Measurements from ENCODE around the gene SGCA.

Gene SGCA

DNA sequence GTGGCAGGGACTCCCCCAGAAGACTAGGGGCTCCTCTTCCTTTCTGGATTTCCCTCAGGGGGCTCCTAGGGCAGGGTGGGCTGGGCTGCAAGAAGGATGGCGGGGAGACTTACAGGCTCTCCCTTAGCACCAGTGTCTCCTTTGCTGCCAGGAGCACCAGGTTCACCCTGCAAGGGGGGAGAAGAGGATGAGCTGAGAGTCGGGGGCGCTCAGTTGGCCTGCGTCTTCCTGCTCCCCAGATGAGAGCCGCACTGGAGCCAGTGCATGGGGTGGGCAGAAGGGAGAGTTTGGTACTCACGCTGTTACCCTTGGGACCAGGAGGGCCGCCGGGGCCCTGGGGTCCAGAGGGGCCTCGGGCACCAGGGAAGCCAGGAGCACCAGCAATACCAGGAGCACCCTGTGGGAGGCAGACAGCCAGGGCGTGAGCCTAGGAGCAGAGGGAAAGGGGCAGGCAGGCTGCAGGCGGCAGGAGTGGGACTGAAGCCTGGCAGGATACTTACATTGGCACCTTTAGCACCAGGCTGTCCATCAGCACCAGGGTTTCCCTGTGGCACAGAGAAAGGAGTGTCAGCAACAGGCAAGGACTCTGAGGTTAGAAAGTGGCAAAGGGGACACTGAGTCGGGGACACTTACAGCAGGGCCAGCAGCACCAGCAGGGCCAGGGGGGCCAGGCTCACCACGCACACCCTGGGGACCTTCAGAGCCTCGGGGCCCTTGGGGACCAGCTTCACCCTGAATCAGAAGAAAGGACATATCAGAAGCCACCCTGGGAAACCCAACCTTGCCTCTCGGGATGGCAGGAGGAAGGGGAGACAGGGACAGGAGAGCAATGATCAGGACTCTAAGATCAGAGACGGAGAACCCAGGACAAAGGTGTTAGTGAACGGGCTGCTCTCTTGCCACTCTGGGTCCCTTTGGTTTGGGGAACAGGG, 29.4 kb downstream of the SGCA start:
- H3K27me3 ChIP-seq (ENCODE audit: control insufficient read depth in 1 of 2, insufficient read depth in 2 of 2, low read length in 2 of 2): no peaks in the 10 kb centered on the region
- H3K4me1 ChIP-seq (ENCODE audit: control insufficient read depth in 1 of 2, insufficient read depth in 2 of 2, low read length in 2 of 2): peaks cover 0 to 4% of the 10 kb centered on the region in 2 donors
- no peak overlapping the region for H3K4me3 ChIP-seq (ENCODE audit: low read depth in 1 of 2, low read length in 2 of 2)
- H3K9ac ChIP-seq (ENCODE audit: low read depth in 1 of 2, low read length in 2 of 2): no peak overlapping the region
- peaks cover 3 to 9% of the 10 kb centered on the region in 2 donors for H3K36me3 ChIP-seq (ENCODE audit: control insufficient read depth in 1 of 2, insufficient read depth in 2 of 2, low read length in 2 of 2)
- H3K27ac ChIP-seq (ENCODE audit: low read depth, low read length): no peak overlapping the region
- H3K9me3 ChIP-seq (ENCODE audit: control insufficient read depth in 1 of 2, low read length in 2 of 2): no peaks in the 10 kb centered on the region

DNA sequence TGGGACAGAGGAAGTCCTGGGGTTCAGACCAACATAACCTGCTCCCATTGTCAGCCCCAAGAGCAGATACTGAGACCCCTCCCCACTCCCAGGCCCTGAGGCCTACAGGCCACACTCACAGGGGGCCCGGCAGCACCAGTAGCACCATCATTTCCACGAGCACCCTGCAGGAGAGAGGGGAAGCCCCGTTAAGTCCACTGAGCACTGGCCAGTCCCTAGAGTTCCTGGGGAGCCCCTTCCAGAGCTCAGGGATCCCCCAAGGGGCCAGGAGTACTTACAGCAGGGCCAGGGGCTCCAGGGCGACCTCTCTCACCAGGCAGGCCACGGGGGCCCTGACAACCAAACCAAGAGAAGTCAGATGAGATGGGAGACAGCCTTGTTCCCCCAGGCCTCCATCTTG, 30.2 kb downstream of the SGCA start:
- peaks cover 3 to 9% of the 10 kb centered on the region in 2 donors for H3K36me3 ChIP-seq (ENCODE audit: control insufficient read depth in 1 of 2, insufficient read depth in 2 of 2, low read length in 2 of 2)

DNA sequence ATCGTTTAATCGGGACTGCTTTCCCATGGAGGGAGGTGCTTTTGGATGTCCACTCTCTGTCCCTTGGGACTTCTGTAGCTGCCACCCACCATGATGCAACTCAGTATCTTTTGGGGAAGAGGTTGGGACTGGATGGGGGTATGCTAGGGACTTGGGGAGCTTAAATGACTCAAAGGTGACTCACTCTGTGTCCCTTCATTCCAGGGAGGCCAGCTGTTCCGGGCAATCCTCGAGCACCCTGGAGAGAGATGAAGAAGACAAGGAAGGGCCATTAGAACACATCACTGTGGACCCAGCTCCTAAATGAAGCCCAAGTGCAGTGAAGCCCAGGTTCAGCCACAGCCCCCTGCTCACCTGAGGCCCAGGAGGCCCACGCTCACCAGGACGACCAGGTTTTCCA, 31.0 kb downstream of the SGCA start:
- H3K27ac ChIP-seq (ENCODE audit: low read depth, low read length): no peak overlapping the region
- peaks cover 0 to 10% of the 10 kb centered on the region in 2 donors for H3K4me1 ChIP-seq (ENCODE audit: control insufficient read depth in 1 of 2, insufficient read depth in 2 of 2, low read length in 2 of 2)
- H3K4me3 ChIP-seq (ENCODE audit: low read depth in 1 of 2, low read length in 2 of 2): no peak overlapping the region
- H3K36me3 ChIP-seq (ENCODE audit: control insufficient read depth in 1 of 2, insufficient read depth in 2 of 2, low read length in 2 of 2): peaks cover 3 to 6% of the 10 kb centered on the region in 2 donors
- no peaks in the 10 kb centered on the region for H3K9me3 ChIP-seq (ENCODE audit: control insufficient read depth in 1 of 2, low read length in 2 of 2)
- H3K27me3 ChIP-seq (ENCODE audit: control insufficient read depth in 1 of 2, insufficient read depth in 2 of 2, low read length in 2 of 2): peaks cover 10% of the 10 kb centered on the region in 2 donors
- no peak overlapping the region for H3K9ac ChIP-seq (ENCODE audit: low read depth in 1 of 2, low read length in 2 of 2)

More for the DNA sequence above, 30.2 kb downstream of the SGCA start:
- Histone ChIP-seq H3K4me3 (ENCODE audit: low read depth in 1 of 2, low read length in 2 of 2) (no peak overlapping the region), H3K9me3 (ENCODE audit: control insufficient read depth in 1 of 2, low read length in 2 of 2) (no peaks in the 10 kb centered on the region), H3K9ac (ENCODE audit: low read depth in 1 of 2, low read length in 2 of 2) (no peak overlapping the region), H3K4me1 (ENCODE audit: control insufficient read depth in 1 of 2, insufficient read depth in 2 of 2, low read length in 2 of 2) (peaks cover 0 to 8% of the 10 kb centered on the region in 2 donors), H3K27ac (ENCODE audit: low read depth, low read length) (no peak overlapping the region), H3K27me3 (ENCODE audit: control insufficient read depth in 1 of 2, insufficient read depth in 2 of 2, low read length in 2 of 2) (peaks cover 2 to 3% of the 10 kb centered on the region in 2 donors)

DNA sequence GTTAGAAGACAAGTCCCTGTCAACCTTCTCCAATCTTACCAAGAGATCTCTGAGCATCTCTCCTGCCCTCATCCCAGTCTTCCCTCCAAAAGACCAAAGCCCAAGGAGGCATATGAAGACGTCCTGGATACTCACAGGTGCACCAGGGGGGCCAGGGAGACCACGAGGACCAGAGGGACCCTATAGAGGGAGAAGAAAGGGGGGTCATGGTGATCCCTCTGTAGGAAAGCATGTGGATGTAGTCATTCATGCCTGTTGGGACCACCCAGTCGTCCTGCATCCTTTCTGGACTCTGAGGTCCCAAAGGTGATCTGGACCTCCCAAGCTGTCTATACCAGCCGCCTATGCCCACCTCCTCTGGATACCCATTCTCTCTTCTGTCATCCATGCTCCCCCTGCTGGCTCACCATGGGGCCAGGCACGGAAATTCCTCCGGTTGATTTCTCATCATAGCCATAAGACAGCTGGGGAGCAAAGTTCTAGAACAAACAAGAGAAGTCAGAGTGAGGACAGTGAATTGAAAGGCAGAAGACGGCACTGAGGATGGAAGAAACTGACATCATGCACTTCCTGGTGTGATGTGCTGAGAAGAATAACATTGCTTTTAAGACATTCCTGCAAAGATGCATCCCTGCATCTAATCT, 32.3 kb downstream of the SGCA start:
- peaks cover 15 to 21% of the 10 kb centered on the region in 2 donors for H3K27me3 ChIP-seq (ENCODE audit: control insufficient read depth in 1 of 2, insufficient read depth in 2 of 2, low read length in 2 of 2)
- no peaks in the 10 kb centered on the region for H3K9me3 ChIP-seq (ENCODE audit: control insufficient read depth in 1 of 2, low read length in 2 of 2)
- no peak overlapping the region for H3K27ac ChIP-seq (ENCODE audit: low read depth, low read length)
- H3K4me3 ChIP-seq (ENCODE audit: low read depth in 1 of 2, low read length in 2 of 2): no peak overlapping the region
- no peak overlapping the region for H3K9ac ChIP-seq (ENCODE audit: low read depth in 1 of 2, low read length in 2 of 2)
- H3K36me3 ChIP-seq (ENCODE audit: control insufficient read depth in 1 of 2, insufficient read depth in 2 of 2, low read length in 2 of 2): peaks cover 0 to 3% of the 10 kb centered on the region in 2 donors
- H3K4me1 ChIP-seq (ENCODE audit: control insufficient read depth in 1 of 2, insufficient read depth in 2 of 2, low read length in 2 of 2): peaks cover 0 to 10% of the 10 kb centered on the region in 2 donors

DNA sequence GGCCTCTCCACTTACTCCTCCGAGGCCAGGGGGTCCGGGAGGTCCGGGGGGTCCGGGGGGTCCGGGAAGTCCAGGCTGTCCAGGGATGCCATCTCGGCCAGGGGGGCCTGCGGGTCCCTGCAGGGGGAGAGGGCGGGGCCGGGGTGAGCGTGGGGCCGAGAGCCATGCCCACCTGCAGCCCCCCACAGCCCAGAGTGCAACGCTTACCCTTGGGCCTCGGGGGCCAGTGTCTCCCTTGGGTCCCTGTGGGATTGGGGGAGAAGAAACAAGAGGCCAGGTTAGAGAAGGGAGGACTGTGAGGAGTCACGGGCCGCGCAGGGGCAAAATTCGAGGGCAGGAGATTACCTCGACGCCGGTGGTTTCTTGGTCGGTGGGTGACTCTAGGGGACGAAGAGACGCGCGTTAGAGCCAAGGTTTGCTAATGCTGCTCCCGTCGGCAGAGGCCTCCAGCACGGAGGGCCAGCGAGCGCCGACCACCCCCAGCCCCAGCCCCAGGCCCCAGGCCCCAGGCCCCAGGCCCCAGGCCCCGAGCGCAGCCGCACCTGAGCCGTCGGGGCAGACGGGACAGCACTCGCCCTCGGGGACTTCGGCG, 33.5 kb downstream of the SGCA start:
- H3K9me3 ChIP-seq (ENCODE audit: control insufficient read depth in 1 of 2, low read length in 2 of 2): no peaks in the 10 kb centered on the region
- H3K36me3 ChIP-seq (ENCODE audit: control insufficient read depth in 1 of 2, insufficient read depth in 2 of 2, low read length in 2 of 2): peaks cover 0 to 3% of the 10 kb centered on the region in 2 donors
- H3K27me3 ChIP-seq (ENCODE audit: control insufficient read depth in 1 of 2, insufficient read depth in 2 of 2, low read length in 2 of 2): peaks cover 20 to 21% of the 10 kb centered on the region in 2 donors
- peak overlapping the region in 1 of 2 donors; percentile 43 for H3K9ac ChIP-seq (ENCODE audit: low read depth in 1 of 2, low read length in 2 of 2)
- peak overlapping the region; percentile 61 to 67 for H3K4me3 ChIP-seq (ENCODE audit: low read depth in 1 of 2, low read length in 2 of 2)
- peaks cover 0 to 10% of the 10 kb centered on the region in 2 donors for H3K4me1 ChIP-seq (ENCODE audit: control insufficient read depth in 1 of 2, insufficient read depth in 2 of 2, low read length in 2 of 2)
- H3K27ac ChIP-seq (ENCODE audit: low read depth, low read length): peak overlapping the region; percentile 20

- H3K9me3 ChIP-seq (ENCODE audit: control insufficient read depth in 1 of 2, low read length in 2 of 2): no peaks in the 10 kb centered on the region
- H3K27me3 ChIP-seq (ENCODE audit: control insufficient read depth in 1 of 2, insufficient read depth in 2 of 2, low read length in 2 of 2): peaks cover 20 to 21% of the 10 kb centered on the region in 2 donors
- peak overlapping the region; percentile 61 to 67 for H3K4me3 ChIP-seq (ENCODE audit: low read depth in 1 of 2, low read length in 2 of 2)
- peaks cover 0 to 10% of the 10 kb centered on the region in 2 donors for H3K4me1 ChIP-seq (ENCODE audit: control insufficient read depth in 1 of 2, insufficient read depth in 2 of 2, low read length in 2 of 2)
- H3K9ac ChIP-seq (ENCODE audit: low read depth in 1 of 2, low read length in 2 of 2): peak overlapping the region in 1 of 2 donors; percentile 43
- H3K27ac ChIP-seq (ENCODE audit: low read depth, low read length): no peak overlapping the region
- peaks cover 0 to 3% of the 10 kb centered on the region in 2 donors for H3K36me3 ChIP-seq (ENCODE audit: control insufficient read depth in 1 of 2, insufficient read depth in 2 of 2, low read length in 2 of 2)
Measured at GRCh38 chr17:50199803-50200456, 34.1 kb downstream of the SGCA start.

DNA sequence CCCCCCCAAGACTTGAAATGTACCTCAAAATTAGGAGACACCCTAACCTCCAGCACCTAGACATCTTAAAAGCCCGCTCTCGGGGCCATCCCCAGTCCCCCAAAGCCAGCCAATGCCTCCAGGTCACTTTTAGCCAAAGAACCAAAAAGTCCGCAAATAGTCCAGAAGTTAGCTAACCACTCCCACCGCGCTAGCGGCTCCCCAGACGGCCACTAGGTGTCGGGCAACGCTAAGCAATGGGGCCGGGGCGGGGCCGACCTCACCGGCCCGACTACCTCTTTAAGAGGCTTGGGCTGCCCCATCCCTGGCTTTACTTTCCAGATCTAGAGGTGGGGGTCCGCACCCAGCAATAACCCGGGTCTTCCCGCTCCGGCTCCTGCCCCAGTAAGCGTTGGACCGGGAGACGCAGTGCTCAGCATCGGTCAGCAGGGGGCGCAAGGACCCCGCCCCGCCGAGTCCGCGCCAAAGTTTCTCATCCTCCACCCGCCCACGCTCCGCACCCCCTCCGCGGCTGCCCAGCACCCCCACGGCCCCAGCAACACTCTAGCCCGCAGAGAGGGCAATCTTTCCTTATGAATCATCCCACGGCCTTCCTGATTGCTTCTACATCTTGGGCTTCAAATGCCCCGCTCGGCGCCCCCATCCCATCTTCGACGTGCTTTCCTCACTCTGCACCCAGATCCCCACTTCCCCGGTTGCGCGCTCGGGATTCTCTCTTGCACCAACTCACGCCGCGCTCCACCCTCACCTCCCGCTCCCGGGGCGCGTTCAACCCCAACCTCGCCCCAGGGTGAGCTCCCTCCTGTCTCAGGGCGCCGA, 34.9 kb downstream of the SGCA start:
- peak overlapping the region; percentile 81 for H3K27ac ChIP-seq (ENCODE audit: low read depth, low read length)
- H3K9me3 ChIP-seq (ENCODE audit: control insufficient read depth in 1 of 2, low read length in 2 of 2): no peaks in the 10 kb centered on the region
- H3K36me3 ChIP-seq (ENCODE audit: control insufficient read depth in 1 of 2, insufficient read depth in 2 of 2, low read length in 2 of 2): no peaks in the 10 kb centered on the region
- H3K9ac ChIP-seq (ENCODE audit: low read depth in 1 of 2, low read length in 2 of 2): peak overlapping the region; percentile 54 to 61
- H3K4me1 ChIP-seq (ENCODE audit: control insufficient read depth in 1 of 2, insufficient read depth in 2 of 2, low read length in 2 of 2): peaks cover 3 to 10% of the 10 kb centered on the region in 2 donors
- H3K27me3 ChIP-seq (ENCODE audit: control insufficient read depth in 1 of 2, insufficient read depth in 2 of 2, low read length in 2 of 2): peaks cover 20 to 21% of the 10 kb centered on the region in 2 donors
- peak overlapping the region; percentile 61 to 67 for H3K4me3 ChIP-seq (ENCODE audit: low read depth in 1 of 2, low read length in 2 of 2)

GRCh38 chr17:50201276-50201854, 35.6 kb downstream of the SGCA start, which contains the start of gene COL1A1:
Gene COL1A1, minus strand, starts transcription at chr17:50201631. Its CDS starts 118 bp downstream, at chr17:50201513.
- Histone ChIP-seq H3K4me1 (ENCODE audit: control insufficient read depth in 1 of 2, insufficient read depth in 2 of 2, low read length in 2 of 2) (peaks cover 7 to 10% of the 10 kb centered on the region in 2 donors), H3K9me3 (ENCODE audit: control insufficient read depth in 1 of 2, low read length in 2 of 2) (no peaks in the 10 kb centered on the region), H3K9ac (ENCODE audit: low read depth in 1 of 2, low read length in 2 of 2) (peak within 1 kb of the TSS; percentile 54 to 61), H3K27ac (ENCODE audit: low read depth, low read length) (peak within 1 kb of the TSS; percentile 81), H3K36me3 (ENCODE audit: control insufficient read depth in 1 of 2, insufficient read depth in 2 of 2, low read length in 2 of 2) (no peaks in the 10 kb centered on the region), H3K4me3 (ENCODE audit: low read depth in 1 of 2, low read length in 2 of 2) (peak within 1 kb of the TSS; percentile 61 to 67), H3K27me3 (ENCODE audit: control insufficient read depth in 1 of 2, insufficient read depth in 2 of 2, low read length in 2 of 2) (peaks cover 21 to 24% of the 10 kb centered on the region in 2 donors)

DNA sequence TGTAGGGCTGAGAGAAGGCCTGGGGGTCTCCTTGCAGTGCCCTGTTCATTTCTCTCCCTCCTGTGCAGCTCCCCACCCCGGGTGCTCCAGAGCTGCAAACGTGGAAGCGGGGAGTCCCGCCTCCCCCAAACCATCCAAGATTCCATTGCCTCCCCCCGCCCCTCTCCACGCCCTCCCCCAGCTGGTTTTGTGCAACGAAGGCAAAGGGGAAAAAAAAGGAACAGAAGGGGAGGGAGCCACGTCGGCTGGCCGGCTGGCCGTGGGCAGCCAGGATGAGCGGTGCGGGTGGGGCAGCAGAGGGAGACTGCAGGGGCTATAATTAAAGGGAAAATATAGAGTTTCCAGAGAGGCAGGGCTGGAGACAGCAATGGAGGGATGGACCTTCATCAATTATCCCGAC, 37.3 kb downstream of the SGCA start:
- Histone ChIP-seq H3K9me3 (ENCODE audit: control insufficient read depth in 1 of 2, low read length in 2 of 2) (no peaks in the 10 kb centered on the region), H3K4me1 (ENCODE audit: control insufficient read depth in 1 of 2, insufficient read depth in 2 of 2, low read length in 2 of 2) (peaks cover 7 to 10% of the 10 kb centered on the region in 2 donors), H3K27ac (ENCODE audit: low read depth, low read length) (no peak overlapping the region), H3K4me3 (ENCODE audit: low read depth in 1 of 2, low read length in 2 of 2) (no peak overlapping the region), H3K27me3 (ENCODE audit: control insufficient read depth in 1 of 2, insufficient read depth in 2 of 2, low read length in 2 of 2) (peaks cover 27 to 30% of the 10 kb centered on the region in 2 donors), H3K9ac (ENCODE audit: low read depth in 1 of 2, low read length in 2 of 2) (no peak overlapping the region), H3K36me3 (ENCODE audit: control insufficient read depth in 1 of 2, insufficient read depth in 2 of 2, low read length in 2 of 2) (no peaks in the 10 kb centered on the region)

All from duodenal mucosa (tissue), 2 donors.